Brain microvascular endothelial cell (primary cell): Measurements from ENCODE around the gene MRGPRE.

Experiments
- DNase-seq: peaks from one replicate; pipeline ENCODE4 v3.0.0-alpha.2; 2020
- H3K27ac ChIP-seq: fragments of 250-450 bp; sonication (Bioruptor Pico); 2 replicates; pipeline ENCODE4 v1.5.1; 2020; ENCODE audit warnings: mild to moderate bottlenecking, moderate library complexity
- H3K27me3 ChIP-seq: fragments of 250-450 bp; sonication (Bioruptor Pico); replicated peaks from 2 replicates; pipeline ENCODE4 v1.5.1; 2020; ENCODE audit warnings: mild to moderate bottlenecking
- H3K36me3 ChIP-seq: fragments of 250-450 bp; sonication (Bioruptor Pico); replicated peaks from 2 replicates; pipeline ENCODE4 v1.5.1; 2020; ENCODE audit warnings: mild to moderate bottlenecking
- H3K4me3 ChIP-seq: 2 replicates; pipeline ENCODE4 v1.5.1; 2011; ENCODE audit warnings: low read depth, mild to moderate bottlenecking, control low read depth, low read length, moderate library complexity
- in situ Hi-C: cut with HindIII; loops from 2 replicates; pipeline ENCODE4 v1.10.0; 2017; ENCODE audit warnings: low sequenced_read_pairs, low pct_ligation_motif_present
- TF ChIP-seq, protein P1 (sequence below): IDR thresholded peaks from 2 replicates; pipeline ENCODE4 v1.5.1; 2011; ENCODE audit warnings: low read depth, mild to moderate bottlenecking, moderate library complexity, low read length, control low read depth, inconsistent platforms; ENCODE audit errors: missing control alignments

Gene MRGPRE

DNA sequence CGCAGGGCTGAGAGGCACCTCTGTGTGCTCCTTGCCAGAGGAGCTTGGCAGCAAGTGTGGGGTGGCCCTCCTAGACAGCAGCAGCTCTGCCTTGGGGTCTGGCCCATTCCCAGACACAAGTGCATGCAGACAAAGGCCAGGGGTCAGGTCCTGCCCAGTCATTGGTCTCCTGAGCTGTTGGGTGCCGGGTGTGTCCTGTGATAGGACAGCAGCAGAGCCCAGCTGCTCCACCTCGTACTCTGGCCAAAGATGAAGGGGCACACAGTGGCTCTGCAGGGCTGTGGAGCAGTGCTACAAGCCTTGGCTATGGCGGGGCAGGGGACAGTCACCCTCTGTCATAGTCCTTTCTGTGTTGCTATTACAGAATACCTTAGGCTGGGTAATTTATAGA lies 49.8 kb downstream of the MRGPRE start:
- H3K27ac ChIP-seq: no peak overlapping the region
- no peak for DNase-seq
- H3K27me3 ChIP-seq: no peaks in the 10 kb centered on the region
- no peak overlapping the region for H3K4me3 ChIP-seq
- TF ChIP-seq, protein P1, sequence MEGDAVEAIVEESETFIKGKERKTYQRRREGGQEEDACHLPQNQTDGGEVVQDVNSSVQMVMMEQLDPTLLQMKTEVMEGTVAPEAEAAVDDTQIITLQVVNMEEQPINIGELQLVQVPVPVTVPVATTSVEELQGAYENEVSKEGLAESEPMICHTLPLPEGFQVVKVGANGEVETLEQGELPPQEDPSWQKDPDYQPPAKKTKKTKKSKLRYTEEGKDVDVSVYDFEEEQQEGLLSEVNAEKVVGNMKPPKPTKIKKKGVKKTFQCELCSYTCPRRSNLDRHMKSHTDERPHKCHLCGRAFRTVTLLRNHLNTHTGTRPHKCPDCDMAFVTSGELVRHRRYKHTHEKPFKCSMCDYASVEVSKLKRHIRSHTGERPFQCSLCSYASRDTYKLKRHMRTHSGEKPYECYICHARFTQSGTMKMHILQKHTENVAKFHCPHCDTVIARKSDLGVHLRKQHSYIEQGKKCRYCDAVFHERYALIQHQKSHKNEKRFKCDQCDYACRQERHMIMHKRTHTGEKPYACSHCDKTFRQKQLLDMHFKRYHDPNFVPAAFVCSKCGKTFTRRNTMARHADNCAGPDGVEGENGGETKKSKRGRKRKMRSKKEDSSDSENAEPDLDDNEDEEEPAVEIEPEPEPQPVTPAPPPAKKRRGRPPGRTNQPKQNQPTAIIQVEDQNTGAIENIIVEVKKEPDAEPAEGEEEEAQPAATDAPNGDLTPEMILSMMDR: no peak
- in situ Hi-C loops: no loop called here
- H3K36me3 ChIP-seq: no peaks in the 10 kb centered on the region

DNA sequence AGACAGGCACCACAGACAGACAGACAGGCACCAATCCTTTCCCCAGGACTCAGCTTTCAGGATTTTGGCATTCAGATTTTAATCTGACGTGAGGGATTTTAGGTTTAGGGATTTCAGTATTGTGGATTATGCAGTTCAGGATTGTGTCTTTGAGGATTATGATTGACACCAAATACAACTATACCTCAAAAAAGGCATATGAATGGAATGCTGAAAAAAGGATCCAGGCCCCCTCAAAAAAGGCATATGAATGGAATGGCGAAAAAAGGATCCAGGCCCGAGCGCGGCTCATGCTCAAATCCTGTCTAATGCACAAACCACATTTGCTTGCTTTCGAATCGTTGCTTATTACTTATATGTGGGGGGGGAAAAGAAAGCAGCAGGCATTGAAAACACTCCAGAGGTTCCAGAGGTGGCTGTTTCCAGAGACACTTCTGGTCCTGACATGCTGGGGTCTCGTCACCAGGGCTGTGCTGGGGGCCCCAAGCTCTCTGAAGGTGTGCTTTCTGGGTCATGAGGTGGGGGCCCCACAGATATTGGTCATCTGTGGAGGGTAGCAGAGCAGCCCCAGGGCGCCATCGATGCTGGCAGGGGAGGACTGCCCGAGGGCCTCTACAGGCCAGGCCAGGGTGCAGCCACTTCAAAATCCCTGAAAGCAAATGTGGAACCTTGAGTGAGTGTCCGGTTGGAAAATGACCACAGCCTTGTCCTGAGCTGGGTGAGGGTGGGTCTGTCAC lies 50.3 kb downstream of the MRGPRE start:
- TF ChIP-seq, protein P1: no peak
- H3K27ac ChIP-seq: no peak overlapping the region
- no peak for DNase-seq
- no peaks in the 10 kb centered on the region for H3K27me3 ChIP-seq
- H3K36me3 ChIP-seq: no peaks in the 10 kb centered on the region
- H3K4me3 ChIP-seq: no peak overlapping the region
- in situ Hi-C loops: no loop called here

DNA sequence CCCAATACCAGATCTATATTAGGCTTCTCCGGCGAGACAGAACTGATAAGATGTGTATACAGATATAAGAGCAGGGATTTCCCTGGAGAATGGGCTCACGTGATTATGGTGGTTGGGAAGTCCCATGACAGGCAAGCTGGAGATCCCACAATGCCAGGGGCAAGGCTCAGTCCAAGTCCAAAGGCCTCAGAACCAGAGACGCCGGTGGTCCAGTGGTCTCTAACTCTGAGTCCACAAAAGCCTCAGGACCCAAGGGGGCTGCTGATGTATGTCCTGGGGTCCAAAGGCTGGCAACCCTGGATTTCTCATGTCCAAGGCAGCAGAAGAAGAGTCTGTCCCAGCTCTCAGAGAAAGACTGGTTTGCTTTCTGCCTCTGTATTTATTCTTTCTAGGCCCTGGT lies 51.3 kb downstream of the MRGPRE start:
- Histone ChIP-seq H3K27me3 (no peaks in the 10 kb centered on the region), H3K27ac (no peak overlapping the region), H3K36me3 (no peaks in the 10 kb centered on the region), H3K4me3 (no peak overlapping the region)
- in situ Hi-C loops: no loop called here
- TF ChIP-seq, protein P1: no peak
- DNase-seq: no peak

DNA sequence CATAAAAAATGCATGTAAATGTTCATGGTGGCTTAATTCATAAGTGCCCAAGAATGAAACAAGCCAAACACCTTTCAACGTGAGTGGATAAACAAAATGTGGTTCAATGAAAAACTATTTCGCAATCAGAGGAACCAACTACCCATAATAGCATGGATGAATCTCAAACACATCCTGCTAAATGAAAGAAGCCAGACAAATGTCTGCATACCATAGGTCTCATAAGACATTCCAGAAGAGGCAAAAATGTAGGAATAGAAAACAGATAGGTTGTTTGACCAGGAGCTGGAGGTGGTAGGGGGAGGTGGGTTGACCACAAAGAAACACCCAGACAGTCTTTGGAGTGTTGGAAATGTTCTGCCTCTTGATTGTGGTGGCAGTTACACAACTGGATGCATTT lies 53.9 kb downstream of the MRGPRE start:
- peak overlapping the region; percentile 42 for H3K27ac ChIP-seq
- TF ChIP-seq, protein P1: no peak
- DNase-seq: peak; percentile 39
- no peaks in the 10 kb centered on the region for H3K27me3 ChIP-seq
- no peaks in the 10 kb centered on the region for H3K36me3 ChIP-seq
- no peak overlapping the region for H3K4me3 ChIP-seq
- in situ Hi-C loops: no loop called here

DNA sequence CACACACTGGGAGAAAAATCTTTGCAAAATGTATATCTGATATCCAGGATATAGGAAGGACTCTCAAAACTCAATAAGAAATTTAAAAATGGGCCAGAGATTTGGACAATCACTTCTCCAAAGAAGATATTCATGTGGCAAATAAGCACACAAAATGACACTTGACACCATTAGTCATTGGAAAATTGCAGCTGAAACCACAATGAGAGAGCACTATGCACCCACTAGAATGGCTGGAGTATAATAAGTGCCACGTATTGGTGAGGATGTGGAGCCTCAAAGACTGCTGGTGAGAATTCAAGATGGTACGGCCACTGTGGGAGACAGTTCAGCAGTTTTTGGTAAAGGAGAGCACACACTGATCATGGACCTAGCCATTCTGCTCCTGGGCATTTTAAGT lies 54.3 kb downstream of the MRGPRE start:
- no peak overlapping the region for H3K4me3 ChIP-seq
- peak overlapping the region; percentile 42 for H3K27ac ChIP-seq
- peak; percentile 51 for DNase-seq
- TF ChIP-seq, protein P1: no peak
- H3K27me3 ChIP-seq: no peaks in the 10 kb centered on the region
- in situ Hi-C loops: no loop called here
- H3K36me3 ChIP-seq: no peaks in the 10 kb centered on the region
